Measurements from ENCODE around the gene PYGB.
"Not testable (repeated sequence)": the region's sequence is repeated elsewhere in the genome, so short reads cannot be mapped to it uniquely, and the experiment has no call there.

PYGB gene

GRCh38 chr20:25236450-25237304 is 11.2 kb upstream of the PYGB start:
- TF ChIP-seq ZNF274 (IDR thresholded peaks at IDR 0.05; ENCODE audit: low read depth, low read length) (no peak), YY1 (IDR thresholded peaks at IDR 0.05; ENCODE audit: insufficient read depth, insufficient read length) (no peak), SUZ12 (IDR thresholded peaks at IDR 0.05; ENCODE audit: extremely low read depth, insufficient read depth, insufficient read length) (no peak)
- H3K9ac ChIP-seq (ENCODE audit: insufficient read length, low read depth), result no peak overlapping the region
- H3K27me3 ChIP-seq (ENCODE audit: insufficient read depth, insufficient read length), result no peaks in the 10 kb centered on the region
- DNase-seq (ENCODE audit: low read depth, low spot score), result no peak
- H3K4me3 ChIP-seq (ENCODE audit: insufficient read length, low read depth), result no peak overlapping the region
- no peaks in the 10 kb centered on the region for H3K36me3 ChIP-seq (ENCODE audit: insufficient read depth, insufficient read length, low read length)
- peaks cover 16% of the 10 kb centered on the region for H3K4me1 ChIP-seq (ENCODE audit: insufficient read depth, insufficient read length)
- no peaks in the 10 kb centered on the region for H3K9me3 ChIP-seq (ENCODE audit: insufficient read depth, low read length)

- TF ChIP-seq ZNF274 (IDR thresholded peaks at IDR 0.05; ENCODE audit: low read depth, low read length) (no peak), SUZ12 (IDR thresholded peaks at IDR 0.05; ENCODE audit: extremely low read depth, insufficient read depth, insufficient read length) (no peak), YY1 (IDR thresholded peaks at IDR 0.05; ENCODE audit: insufficient read depth, insufficient read length) (no peak)
- no peak overlapping the region for H3K9ac ChIP-seq (ENCODE audit: insufficient read length, low read depth)
- no peaks in the 10 kb centered on the region for H3K9me3 ChIP-seq (ENCODE audit: insufficient read depth, low read length)
- peaks cover 16% of the 10 kb centered on the region for H3K4me1 ChIP-seq (ENCODE audit: insufficient read depth, insufficient read length)
- H3K36me3 ChIP-seq (ENCODE audit: insufficient read depth, insufficient read length, low read length), result no peaks in the 10 kb centered on the region
- no peak for DNase-seq (ENCODE audit: low read depth, low spot score)
- H3K27me3 ChIP-seq (ENCODE audit: insufficient read depth, insufficient read length), result no peaks in the 10 kb centered on the region
- no peak overlapping the region for H3K4me3 ChIP-seq (ENCODE audit: insufficient read length, low read depth)
Observed at GRCh38 chr20:25237610-25238318, 10.1 kb upstream of the PYGB start.

GRCh38 chr20:25238319-25239037 is 9.4 kb upstream of the PYGB start:
- H3K9ac ChIP-seq (ENCODE audit: insufficient read length, low read depth), result no peak overlapping the region
- H3K4me1 ChIP-seq (ENCODE audit: insufficient read depth, insufficient read length), result peaks cover 16% of the 10 kb centered on the region
- no peaks in the 10 kb centered on the region for H3K9me3 ChIP-seq (ENCODE audit: insufficient read depth, low read length)
- H3K27me3 ChIP-seq (ENCODE audit: insufficient read depth, insufficient read length), result no peaks in the 10 kb centered on the region
- TF ChIP-seq ZNF274 (IDR thresholded peaks at IDR 0.05; ENCODE audit: low read depth, low read length) (no peak), SUZ12 (IDR thresholded peaks at IDR 0.05; ENCODE audit: extremely low read depth, insufficient read depth, insufficient read length) (no peak), YY1 (IDR thresholded peaks at IDR 0.05; ENCODE audit: insufficient read depth, insufficient read length) (no peak)
- H3K36me3 ChIP-seq (ENCODE audit: insufficient read depth, insufficient read length, low read length), result no peaks in the 10 kb centered on the region
- no peak for DNase-seq (ENCODE audit: low read depth, low spot score)
- H3K4me3 ChIP-seq (ENCODE audit: insufficient read length, low read depth), result no peak overlapping the region

GRCh38 chr20:25239387-25240370 is 8.2 kb upstream of the PYGB start:
- H3K36me3 ChIP-seq (ENCODE audit: insufficient read depth, insufficient read length, low read length), result no peaks in the 10 kb centered on the region
- H3K4me1 ChIP-seq (ENCODE audit: insufficient read depth, insufficient read length), result peaks cover 15% of the 10 kb centered on the region
- H3K9ac ChIP-seq (ENCODE audit: insufficient read length, low read depth), result no peak overlapping the region
- H3K4me3 ChIP-seq (ENCODE audit: insufficient read length, low read depth), result no peak overlapping the region
- TF ChIP-seq SUZ12 (IDR thresholded peaks at IDR 0.05; ENCODE audit: extremely low read depth, insufficient read depth, insufficient read length), result no peak
- TF ChIP-seq ZNF274 (IDR thresholded peaks at IDR 0.05; ENCODE audit: low read depth, low read length), result no peak
- TF ChIP-seq YY1 (IDR thresholded peaks at IDR 0.05; ENCODE audit: insufficient read depth, insufficient read length), result no peak
- H3K27me3 ChIP-seq (ENCODE audit: insufficient read depth, insufficient read length), result no peaks in the 10 kb centered on the region
- no peaks in the 10 kb centered on the region for H3K9me3 ChIP-seq (ENCODE audit: insufficient read depth, low read length)
- DNase-seq (ENCODE audit: low read depth, low spot score), result no peak

GRCh38 chr20:25240851-25241658 is 6.8 kb upstream of the PYGB start:
- not testable (repeated sequence) for DNase-seq (ENCODE audit: low read depth, low spot score); H3K27me3 ChIP-seq (ENCODE audit: insufficient read depth, insufficient read length)
- H3K4me1 ChIP-seq (ENCODE audit: insufficient read depth, insufficient read length), result peaks cover 13% of the 10 kb centered on the region

GRCh38 chr20:25241659-25241955 is 6.3 kb upstream of the PYGB start:
- not testable (repeated sequence) for H3K4me3 ChIP-seq (ENCODE audit: insufficient read length, low read depth); H3K27me3 ChIP-seq (ENCODE audit: insufficient read depth, insufficient read length); H3K9ac ChIP-seq (ENCODE audit: insufficient read length, low read depth); DNase-seq (ENCODE audit: low read depth, low spot score); H3K9me3 ChIP-seq (ENCODE audit: insufficient read depth, low read length); H3K36me3 ChIP-seq (ENCODE audit: insufficient read depth, insufficient read length, low read length)
- H3K4me1 ChIP-seq (ENCODE audit: insufficient read depth, insufficient read length), result peaks cover 10% of the 10 kb centered on the region

More at GRCh38 chr20:25240851-25241658, 6.8 kb upstream of the PYGB start:
- not testable (repeated sequence) for H3K9ac ChIP-seq (ENCODE audit: insufficient read length, low read depth); H3K4me3 ChIP-seq (ENCODE audit: insufficient read length, low read depth); H3K36me3 ChIP-seq (ENCODE audit: insufficient read depth, insufficient read length, low read length); H3K9me3 ChIP-seq (ENCODE audit: insufficient read depth, low read length)

All from NT2/D1 (cell line).